ENCODE results near the gene HOXD12.

HOXD12 gene

DNA sequence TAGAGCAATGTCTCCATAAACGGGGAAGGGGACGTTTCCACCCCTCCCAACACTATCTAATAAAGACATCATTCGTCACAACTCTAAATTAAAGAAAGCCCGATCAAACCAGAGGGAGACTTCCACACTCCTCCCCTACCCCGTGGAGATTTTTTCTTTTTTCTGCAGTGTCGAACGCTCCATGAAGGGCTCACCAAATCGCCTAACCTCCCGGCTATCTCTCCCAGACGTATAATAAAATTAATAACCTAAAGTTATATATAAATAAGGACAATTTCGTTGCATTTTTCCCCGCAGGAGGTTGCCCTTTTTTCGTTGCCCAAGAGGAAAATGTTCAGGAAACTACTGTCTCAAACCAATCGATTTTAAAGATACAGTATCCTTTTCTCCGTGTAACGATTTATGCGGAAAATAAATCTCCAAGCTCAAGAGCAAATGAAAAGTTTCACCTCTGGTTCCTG lies 18.2 kb upstream of the HOXD12 start:
- no peak for DNase-seq

DNA sequence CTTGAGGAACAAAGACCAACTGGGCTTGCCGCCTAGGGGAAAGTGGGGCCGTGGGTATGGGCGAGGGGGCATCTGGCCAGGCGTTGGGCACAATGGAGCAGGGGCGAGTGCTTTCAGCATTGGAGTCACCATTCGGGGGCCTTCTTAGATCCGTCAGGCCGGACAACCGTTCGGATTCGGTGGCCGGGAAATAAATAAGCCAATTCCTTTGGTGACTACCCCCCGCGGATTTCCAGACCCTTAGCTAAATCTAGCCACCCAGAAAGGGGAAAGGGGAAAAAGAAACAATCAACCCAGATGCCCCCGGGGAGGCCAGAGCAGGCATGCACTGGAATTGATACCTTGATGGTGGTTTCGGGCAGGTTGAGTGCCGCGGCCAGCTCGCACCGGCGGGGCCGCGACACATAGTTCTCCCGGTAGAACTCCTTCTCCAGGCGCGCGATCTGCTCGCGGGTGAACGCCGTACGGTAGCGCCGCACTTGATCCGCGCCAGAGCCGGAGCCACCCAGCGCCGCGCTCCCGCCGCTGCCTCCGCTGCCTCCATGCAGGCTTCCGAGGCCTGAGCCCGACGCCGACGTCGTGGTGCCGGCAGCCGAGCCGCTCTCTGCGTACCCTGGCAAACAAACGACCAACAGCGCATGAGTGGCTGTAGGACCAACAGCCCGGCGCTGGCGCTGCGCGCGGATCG lies 17.6 kb upstream of the HOXD12 start:
- DNase-seq = peak in 1 of 6 experiments; percentile 24

DNA sequence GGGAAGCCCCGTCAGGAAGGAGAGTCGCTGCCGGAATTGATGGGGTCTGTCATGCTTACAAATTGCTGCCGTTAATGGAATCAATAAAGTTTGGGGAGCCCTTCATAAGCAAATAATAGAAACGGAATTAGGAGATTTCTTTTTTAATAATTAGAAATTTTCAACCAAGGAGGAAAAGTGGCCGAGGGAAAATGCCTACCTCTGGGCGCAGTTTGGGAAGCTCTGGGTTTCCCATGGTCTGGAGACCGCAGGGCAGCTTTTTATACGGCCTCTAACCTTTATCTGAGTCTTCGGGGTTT lies 17.1 kb upstream of the HOXD12 start:
- no peak for DNase-seq

DNA sequence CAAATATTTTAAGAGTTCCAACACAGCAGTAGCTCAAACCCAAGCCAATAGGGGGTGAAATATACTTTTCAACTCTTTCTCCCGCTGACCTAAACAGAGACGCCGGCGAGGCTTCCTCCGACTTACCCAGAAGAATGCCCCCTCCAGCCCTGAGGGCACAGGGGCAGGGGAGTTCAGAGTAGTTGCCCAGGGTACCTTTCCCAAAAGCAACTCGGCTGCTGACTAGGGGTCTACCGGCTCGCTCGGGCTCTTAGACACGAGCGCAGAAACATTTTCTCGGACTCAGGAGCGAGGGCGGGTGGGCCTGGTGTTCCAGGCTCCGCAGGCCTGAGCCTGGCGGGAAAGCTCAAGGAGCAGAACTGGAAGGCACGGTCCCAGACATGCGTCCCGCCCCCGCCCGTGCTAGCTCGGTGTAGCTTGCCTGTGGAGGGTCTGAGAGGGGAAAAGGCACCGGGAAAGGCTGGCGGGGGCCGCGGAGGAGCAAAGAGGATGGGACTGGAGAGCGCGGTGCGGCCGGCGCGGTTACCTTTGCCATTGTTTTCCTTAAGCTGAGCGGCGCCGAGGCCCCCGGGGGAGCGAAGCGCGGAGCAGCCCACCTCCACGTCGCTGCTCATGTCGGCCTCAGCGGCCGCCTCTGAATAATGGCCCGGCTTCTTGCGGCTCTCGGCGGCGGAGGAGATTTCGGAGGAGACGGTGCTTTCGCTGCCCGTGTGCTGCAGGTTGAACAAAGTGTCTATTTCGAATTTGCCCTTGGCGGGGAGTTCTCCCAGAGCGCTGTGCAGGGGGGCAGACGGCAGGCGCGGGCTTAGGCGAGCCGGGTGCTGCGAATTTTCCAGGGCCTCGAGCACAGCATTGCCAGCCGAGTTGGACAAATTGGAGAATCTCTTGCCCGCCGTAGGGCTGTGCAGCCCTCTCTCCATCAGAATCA lies 16.5 kb upstream of the HOXD12 start:
- DNase-seq = peak in 1 of 6 experiments; percentile 36

DNA sequence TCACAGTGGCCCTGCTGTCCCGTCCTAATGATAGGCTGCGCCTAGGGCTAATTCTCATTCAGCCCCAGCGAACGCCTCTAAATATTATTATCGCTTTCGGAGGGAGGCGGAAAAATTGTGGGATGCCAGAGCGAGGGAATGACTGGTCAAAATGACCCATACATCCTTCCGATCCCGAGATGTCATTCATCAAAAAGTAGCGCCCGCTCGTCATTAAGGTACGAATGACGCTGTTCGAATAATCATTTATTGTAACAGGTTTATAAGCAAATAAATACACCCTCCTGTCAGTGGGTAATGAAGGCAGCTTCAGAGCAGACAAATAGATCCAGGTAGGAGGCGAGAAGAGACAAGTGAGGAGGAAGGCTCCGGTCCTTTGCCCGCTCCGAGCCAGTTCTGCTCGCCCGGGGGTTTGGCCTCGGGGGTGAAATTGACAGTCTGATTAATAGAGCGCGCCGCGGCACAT lies 15.8 kb upstream of the HOXD12 start, which contains the start of gene EVX2:
Gene EVX2, minus strand, starts transcription at position 167 of the 466 bp plus-strand sequence. CDS start 186 bp downstream, outside the sequence.
- no peak for DNase-seq

DNA sequence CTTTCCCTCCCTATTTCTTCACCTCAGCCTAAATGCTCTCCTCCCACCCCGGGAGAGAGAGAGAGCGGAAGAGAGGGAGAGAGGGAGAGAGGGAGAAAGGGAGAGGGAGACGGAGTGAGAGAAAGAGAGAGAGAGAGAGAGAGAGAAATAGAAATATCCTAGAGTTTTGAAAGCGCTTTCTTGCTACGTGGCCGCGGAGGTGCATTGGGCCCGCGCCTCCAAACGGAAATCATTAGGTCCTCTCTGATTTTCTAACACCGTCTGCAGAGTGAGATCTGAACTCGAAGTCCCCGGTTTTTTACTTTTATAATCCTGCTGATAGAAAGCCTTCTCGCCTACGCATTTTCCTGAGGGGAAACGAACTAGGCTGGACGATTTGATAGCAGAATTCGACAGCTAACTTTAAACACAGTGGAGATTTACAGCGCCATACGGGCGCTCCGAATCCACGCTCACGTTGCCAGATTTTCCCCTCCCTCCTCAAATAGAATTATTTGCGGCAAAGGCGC lies 14.9 kb upstream of the HOXD12 start:
- no peak for DNase-seq

DNA sequence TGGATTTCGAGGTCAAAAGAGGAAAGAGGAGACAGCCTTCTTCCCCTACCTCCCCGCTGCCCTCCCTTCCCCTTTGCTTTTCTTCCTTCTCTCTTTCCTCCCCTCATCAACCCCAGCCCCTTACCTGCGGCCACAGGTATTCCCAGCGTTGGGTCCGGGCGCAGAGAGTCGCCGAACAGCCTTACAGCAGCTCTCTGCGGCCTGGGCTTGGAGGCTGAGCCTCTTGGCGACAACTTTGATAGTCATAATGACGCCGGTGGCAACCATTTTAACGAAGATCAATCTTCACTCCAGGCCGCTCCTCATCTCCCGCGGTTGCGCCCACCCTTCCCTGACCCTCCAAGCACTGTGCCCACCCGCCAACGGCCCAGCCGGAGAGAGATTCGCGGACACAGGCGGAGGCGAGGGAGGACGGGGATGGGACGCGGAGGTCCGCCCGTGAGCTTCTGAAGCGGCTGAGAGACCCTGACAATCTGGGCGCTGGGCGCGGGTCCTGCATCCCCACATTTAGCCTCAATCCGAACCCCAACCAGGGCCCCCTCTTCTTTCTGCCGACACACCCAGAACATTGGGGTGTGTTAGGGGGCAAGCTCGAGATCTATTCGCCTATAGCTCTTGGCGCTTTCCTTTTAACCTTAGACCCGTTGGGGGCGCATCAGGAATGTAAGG lies 14.3 kb upstream of the HOXD12 start:
- peak in 1 of 6 experiments; percentile 34 for DNase-seq

DNA sequence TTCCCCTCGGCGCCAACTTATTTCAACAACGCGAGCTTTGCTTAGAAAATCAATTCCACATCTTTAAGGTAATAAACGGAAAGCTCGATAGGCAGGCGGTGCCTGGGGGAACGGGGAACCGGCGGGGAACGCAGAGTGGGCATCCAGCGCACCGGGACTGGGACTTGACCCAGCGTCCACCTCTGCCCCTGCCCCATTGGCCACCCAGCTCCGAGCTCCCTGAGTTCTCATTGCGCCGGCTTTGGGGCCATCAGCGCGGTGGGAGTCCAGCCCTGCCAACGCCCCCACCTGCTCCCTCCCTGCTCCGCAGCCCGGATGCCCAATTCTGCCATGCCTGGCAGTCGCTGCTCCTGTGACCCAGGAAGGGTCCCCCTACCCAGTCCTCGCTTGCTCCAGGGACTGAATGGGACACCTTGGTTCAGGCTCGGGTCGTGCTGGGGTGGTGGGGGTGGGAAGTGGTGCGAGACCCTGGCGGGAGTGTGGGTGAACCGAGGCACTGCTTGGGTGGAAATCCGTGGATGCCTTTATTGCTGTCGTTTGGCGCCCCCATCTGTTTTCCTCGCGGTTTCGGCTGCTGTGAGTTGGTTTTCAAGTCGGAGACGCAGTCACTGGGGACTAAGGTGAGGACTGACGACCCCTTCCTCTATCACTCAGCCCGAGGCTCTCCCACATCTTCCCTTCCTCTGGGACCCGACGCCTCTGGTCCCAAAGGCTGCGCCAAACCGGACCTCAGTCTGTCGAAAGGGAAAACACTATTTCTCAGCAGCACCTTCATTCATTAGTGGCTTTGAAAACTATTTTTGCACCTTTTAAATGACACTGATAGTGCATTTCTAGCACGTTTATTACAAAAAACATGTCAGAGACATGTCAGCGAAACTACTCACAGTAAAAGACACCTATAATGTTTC lies 13.5 kb upstream of the HOXD12 start:
- no peak for DNase-seq

DNA sequence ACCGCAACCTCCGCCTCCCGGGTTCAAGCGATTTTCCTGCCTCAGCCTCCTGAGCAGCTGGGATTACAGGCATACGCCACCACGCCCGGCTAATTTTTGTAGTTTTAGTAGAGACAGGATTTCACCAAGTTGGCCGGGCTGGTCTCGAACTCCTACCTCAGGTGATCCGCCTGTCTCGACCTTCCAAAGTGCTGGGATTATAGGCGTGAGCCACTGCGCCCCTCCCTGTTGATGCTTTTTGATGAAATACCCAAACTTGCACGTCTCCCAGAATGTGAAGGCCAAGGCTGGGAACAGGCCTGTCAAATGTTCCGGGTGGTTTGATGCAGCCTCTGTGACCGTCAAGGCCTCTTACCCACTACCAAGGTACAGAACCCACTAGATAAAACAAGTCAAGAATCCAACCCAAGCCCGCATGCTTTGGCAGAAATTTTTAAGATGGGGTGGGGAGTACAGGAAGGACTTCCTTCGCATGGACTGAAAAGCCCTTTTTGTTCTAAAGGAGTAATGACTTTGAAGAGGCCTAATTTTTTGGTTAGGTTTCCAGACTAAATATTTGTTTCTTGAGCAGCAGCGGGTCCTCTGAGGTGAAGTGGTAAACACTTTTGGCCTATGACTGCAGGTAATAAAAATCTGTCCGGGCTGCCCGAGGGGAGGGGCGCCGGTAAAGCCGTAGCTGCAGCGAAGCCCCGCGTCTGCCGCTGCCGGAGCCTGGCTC lies 12.1 kb upstream of the HOXD12 start:
- DNase-seq = no peak

DNA sequence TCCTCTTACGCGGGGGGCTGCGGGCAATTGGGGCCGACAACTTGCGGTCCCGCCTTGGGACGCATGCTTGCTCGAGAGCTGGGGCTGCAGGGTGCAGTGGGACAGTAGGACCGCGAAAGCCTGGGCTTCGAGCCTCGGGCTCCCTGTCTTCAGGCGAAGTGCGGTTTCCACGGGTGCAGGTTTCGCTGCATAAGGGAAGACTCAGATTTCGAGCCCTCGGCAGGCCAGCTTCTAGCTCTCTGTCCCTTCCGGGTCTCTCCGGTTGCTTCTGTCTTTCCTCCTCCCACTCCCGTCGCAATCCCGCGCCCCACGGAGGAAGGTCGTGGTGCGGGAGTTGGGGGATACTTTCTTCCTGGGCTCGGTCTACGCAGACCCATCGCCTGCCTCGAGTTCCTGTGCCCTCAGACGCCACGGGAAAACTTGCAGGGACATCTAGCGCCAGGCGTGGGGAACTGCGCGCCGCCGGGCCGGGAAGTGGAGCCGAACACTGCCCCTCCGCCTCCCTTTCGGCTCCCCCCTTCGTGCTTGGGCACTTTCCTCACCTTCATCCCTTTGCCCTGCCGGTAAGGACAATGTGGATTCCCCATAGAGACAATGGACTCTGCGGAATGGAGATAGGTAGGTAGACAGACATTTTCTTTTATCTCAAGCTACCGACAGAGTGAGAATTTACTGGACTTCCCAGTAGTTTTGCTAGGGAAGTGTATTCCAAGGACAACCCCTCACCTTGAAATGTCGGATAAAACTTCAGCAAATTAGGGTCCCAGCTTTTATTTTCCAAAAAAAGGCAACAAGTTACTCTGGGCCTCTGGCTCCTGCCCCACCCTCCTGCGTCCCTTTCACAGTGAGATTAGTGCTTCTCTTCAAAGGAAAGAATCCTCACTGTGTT lies 11.3 kb upstream of the HOXD12 start:
- no peak for DNase-seq

DNA sequence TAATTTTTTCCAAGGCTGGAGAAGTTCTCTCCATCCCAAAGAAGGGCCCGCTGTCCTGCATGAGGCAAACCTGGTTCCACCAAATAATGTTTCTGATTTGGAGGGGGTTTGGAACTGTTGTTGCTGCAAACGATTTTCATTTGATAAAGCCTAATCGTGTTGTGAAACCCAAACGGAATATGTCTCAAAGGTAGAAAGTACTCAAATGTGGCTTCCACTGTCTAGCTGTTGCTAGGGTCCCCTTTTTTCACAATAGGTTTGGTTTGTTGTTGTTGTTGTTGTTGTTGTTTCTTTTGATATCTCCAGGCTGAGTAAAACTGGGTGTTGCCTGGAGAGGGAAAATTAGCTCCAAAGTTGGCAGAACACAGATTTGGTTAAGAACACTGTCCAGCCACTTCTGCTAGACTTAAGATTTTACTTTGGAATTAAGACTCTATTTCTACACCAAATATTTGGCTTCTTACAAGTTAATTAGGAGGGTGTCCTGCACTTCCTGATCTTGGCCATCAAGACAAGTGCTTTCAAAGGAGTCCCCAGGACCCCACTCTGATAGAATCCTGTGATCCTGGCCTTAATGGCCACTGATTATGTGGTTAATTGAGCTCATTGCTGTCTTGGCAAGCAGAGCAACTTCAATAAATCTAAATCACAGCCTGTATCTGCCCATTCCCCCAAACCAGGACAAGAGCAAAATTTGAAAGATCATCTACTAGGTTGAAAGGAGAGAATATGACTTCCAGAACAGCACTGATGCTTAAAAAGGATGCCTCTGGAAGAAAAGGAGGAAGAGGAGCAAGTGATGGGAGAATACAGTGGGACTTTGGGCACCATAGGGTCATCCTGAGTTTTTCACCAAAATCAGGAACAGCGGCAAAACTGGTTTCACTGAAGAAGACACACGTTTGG lies 10.4 kb upstream of the HOXD12 start:
- DNase-seq = no peak

DNA sequence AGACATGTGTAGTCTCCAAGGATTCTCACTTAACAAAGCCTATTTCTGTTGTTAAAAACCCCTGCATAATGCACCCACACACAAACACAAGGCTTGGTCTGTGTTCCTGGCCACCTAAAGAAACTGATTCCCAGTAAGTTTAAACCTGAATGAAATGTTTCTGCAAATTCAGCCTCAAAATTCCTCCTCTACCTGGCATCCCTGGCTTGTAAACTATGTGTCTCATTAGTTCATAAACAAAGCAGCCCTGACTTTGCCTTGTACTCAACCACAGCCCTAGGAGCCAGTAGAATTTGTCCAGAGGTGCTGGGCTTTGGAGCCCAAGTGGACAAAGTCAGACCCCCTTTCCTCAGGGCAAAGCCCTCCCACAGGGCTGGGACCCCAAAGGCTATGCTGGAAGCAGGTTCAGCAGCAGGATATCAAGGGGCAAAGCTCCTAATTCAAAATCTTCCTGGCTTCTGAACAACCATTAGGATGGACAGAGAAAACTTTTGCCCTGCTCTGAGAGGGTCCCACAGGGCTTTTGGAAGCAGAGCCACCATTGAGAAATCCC lies 9.7 kb upstream of the HOXD12 start:
- no peak for DNase-seq

DNA sequence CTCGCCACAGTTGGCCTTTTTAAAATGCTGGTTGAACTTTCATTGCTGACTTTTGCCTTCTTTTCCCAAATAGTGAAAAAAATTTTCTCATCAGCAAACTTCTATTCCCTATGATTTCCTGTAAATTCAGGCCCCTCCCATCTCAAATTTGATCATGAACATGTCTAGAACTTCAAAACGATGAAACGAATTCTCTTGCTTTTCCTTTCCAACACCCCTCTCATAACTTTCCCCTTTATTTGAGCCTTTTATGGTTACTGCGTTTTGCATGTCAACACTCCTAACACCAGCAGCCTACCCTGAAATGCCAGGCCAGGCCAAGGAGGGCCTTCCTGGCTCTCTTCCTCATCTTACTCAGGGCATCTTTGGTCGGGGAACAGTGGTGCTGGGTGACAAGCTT lies 8.7 kb upstream of the HOXD12 start:
- no peak for DNase-seq

DNA sequence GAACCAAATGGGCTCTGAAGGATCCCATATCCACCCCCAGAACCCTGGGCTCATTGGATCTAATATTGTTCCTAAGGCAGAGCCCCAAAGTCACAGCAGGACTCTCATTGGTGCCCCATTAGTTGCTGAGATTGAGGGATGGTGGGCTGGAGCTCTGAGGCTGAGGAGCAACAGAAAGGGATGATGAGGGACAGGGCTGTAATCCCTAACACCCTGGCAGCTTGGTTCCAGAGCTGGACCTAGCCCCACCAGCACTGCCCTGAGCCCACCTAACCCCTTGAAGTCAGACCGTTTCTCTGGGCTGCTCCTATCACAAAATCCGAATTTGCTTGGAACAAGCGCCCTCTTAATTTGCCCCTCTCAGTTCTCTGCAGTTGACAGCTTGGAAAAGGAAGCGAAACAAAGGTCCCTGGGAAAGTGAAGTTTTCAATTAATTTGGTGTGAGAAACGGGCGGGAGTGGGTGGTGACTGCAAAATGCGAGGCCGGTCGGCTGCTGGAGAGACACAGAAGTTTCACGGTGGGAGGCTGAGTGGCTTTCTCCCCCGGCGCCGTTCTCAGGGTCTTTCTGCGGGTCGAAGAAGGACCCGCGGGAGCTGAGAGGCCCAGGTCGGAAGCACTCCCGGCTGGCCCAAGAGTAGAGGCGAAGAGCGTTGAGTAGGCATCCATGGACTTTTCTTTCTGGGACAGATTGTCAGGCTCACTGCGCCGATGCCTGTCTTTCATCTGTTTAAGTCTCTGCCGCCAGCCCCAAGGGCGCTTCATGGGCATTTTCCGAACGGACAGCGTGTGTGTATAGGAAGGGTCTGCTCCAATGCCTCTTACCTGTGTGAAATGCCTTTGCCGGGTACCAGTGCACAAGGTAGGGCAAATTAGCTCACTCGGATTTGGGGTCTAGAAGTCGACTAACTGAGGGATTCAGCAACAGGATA lies 8.0 kb upstream of the HOXD12 start:
- DNase-seq = no peak

DNA sequence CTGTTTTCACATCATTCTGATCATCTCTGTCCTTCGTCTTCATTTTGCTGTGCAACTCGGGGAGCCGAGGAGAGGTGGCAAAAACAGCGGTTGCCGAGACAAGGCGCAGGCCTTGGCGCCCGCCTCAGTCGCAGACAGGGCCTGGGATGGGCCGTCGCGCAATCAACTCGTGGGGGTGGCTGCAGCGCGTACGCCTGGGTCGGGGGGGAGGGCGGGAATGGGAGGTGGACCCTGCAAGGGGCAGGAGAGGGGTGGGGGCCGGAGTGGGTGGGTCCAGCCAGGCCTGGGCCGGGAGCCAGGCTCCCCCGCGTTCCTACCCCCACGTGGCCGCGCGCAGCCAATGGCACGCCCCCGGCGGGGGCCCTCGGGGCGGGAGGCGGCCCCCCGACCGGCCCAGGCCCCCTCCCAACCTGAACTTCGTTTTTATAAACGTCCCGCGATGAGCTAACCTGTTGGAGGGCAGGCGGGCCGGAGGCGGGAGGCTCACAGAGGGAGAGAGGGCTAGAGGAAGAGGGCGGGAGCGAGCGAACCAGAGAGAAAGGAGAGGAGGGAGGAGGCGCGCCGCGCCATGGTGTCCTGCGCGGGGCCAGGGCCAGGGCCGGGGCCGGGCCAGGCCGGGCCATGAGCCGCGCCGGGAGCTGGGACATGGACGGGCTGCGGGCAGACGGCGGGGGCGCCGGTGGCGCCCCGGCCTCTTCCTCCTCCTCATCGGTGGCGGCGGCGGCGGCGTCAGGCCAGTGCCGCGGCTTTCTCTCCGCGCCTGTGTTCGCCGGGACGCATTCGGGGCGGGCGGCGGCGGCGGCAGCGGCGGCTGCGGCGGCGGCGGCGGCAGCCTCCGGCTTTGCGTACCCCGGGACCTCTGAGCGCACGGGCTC lies 7.1 kb upstream of the HOXD12 start, which contains the start of gene HOXD13:
Gene HOXD13, plus strand, starts transcription at position 452 of the 875 bp plus-strand sequence. Its CDS starts 170 bp downstream, at position 622.
- DNase-seq = peak in 1 of 6 experiments; percentile 10

DNA sequence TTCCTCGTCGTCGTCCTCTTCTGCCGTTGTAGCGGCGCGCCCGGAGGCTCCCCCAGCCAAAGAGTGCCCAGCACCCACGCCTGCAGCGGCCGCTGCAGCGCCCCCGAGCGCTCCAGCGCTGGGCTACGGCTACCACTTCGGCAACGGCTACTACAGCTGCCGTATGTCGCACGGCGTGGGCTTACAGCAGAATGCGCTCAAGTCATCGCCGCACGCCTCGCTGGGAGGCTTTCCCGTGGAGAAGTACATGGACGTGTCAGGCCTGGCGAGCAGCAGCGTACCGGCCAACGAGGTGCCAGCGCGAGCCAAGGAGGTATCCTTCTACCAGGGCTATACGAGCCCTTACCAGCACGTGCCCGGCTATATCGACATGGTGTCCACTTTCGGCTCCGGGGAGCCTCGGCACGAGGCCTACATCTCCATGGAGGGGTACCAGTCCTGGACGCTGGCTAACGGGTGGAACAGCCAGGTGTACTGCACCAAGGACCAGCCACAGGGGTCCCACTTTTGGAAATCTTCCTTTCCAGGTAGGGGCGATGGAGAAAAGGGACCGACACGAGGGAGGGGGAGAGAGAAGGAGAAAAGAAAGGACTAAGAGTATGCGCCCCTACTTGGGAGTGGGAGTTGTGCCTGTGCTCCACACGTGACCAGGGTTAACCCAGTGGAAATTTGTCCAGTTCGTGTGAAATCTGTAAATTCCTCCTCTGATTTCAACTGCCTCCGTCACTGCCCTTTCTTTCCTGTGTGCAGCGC lies 6.3 kb upstream of the HOXD12 start:
- DNase-seq = peak in 1 of 6 experiments; percentile 16
